ENCODE measurements around the gene ATAD5. TPM values are rescaled to one million over a fixed set of nuclear protein-coding genes. Genes with fewer than 3 reads are reported as not detected.
"Not testable (repeated sequence)": the region's sequence is repeated elsewhere in the genome, so short reads cannot be mapped to it uniquely, and the experiment has no call there.

Gene ATAD5
- total RNA-seq, 2 donors from 2014 or later: 18.1 to 42.7 TPM

- DNase-seq (ENCODE audit: low spot score); H3K4me3 Mint-ChIP-seq; H3K27me3 Mint-ChIP-seq; ATAC-seq; H3K36me3 Mint-ChIP-seq; H3K9me3 Mint-ChIP-seq; H3K27ac Mint-ChIP-seq: not testable (repeated sequence)
- H3K4me1 Mint-ChIP-seq (ENCODE audit: low read depth in 2 of 2): peaks cover 14 to 22% of the 10 kb centered on the region in 2 donors
Observed at GRCh38 chr17:30910151-30910550, 78.4 kb downstream of the ATAD5 start.

GRCh38 chr17:30913955-30914354, 82.2 kb downstream of the ATAD5 start:
- peaks cover 0 to 2% of the 10 kb centered on the region in 2 donors for H3K4me1 Mint-ChIP-seq (ENCODE audit: low read depth in 2 of 2)
- no peak for DNase-seq (ENCODE audit: low spot score)
- peaks cover 0 to 7% of the 10 kb centered on the region in 2 donors for H3K27me3 Mint-ChIP-seq
- H3K36me3 Mint-ChIP-seq: no peaks in the 10 kb centered on the region
- H3K27ac Mint-ChIP-seq: no peak overlapping the region
- no peak for ATAC-seq
- no peaks in the 10 kb centered on the region for H3K9me3 Mint-ChIP-seq
- no peak overlapping the region for H3K4me3 Mint-ChIP-seq

- no peak overlapping the region for H3K27ac Mint-ChIP-seq
- no peaks in the 10 kb centered on the region for H3K9me3 Mint-ChIP-seq
- DNase-seq (ENCODE audit: low spot score) (no peak), ATAC-seq (no peak)
- H3K4me1 Mint-ChIP-seq (ENCODE audit: low read depth in 2 of 2): peaks cover under 1 to 3% of the 10 kb centered on the region in 2 donors
- no peak overlapping the region for H3K4me3 Mint-ChIP-seq
- H3K27me3 Mint-ChIP-seq: peaks cover 10 to 23% of the 10 kb centered on the region in 2 donors
- no peaks in the 10 kb centered on the region for H3K36me3 Mint-ChIP-seq
Observed at GRCh38 chr17:30915833-30916611, 84.3 kb downstream of the ATAD5 start.

GRCh38 chr17:30917050-30917449, 85.3 kb downstream of the ATAD5 start:
- DNase-seq (ENCODE audit: low spot score) (no peak), ATAC-seq (no peak)
- Mint-ChIP-seq H3K4me1 (ENCODE audit: low read depth in 2 of 2) (peaks cover 7 to 9% of the 10 kb centered on the region in 2 donors), H3K9me3 (no peaks in the 10 kb centered on the region), H3K27me3 (peaks cover 16 to 30% of the 10 kb centered on the region in 2 donors), H3K4me3 (no peak overlapping the region), H3K27ac (no peak overlapping the region), H3K36me3 (no peaks in the 10 kb centered on the region)

- DNase-seq (ENCODE audit: low spot score) (no peak), ATAC-seq (no peak)
- H3K4me3 Mint-ChIP-seq: no peak overlapping the region
- H3K27ac Mint-ChIP-seq: no peak overlapping the region
- no peaks in the 10 kb centered on the region for H3K36me3 Mint-ChIP-seq
- peaks cover 26 to 38% of the 10 kb centered on the region in 2 donors for H3K27me3 Mint-ChIP-seq
- no peaks in the 10 kb centered on the region for H3K9me3 Mint-ChIP-seq
- peaks cover 13 to 15% of the 10 kb centered on the region in 2 donors for H3K4me1 Mint-ChIP-seq (ENCODE audit: low read depth in 2 of 2)
Observed at GRCh38 chr17:30920282-30920681, 88.5 kb downstream of the ATAD5 start.

- H3K36me3 Mint-ChIP-seq: no peaks in the 10 kb centered on the region
- H3K4me3 Mint-ChIP-seq: peak overlapping the region; percentile 42
- no peak for ATAC-seq
- H3K9me3 Mint-ChIP-seq: no peaks in the 10 kb centered on the region
- DNase-seq (ENCODE audit: low spot score): no peak
- peaks cover 13 to 15% of the 10 kb centered on the region in 2 donors for H3K4me1 Mint-ChIP-seq (ENCODE audit: low read depth in 2 of 2)
- H3K27me3 Mint-ChIP-seq: peaks cover 29 to 44% of the 10 kb centered on the region in 2 donors
- H3K27ac Mint-ChIP-seq: no peak overlapping the region
Observed at GRCh38 chr17:30920683-30921543, 89.1 kb downstream of the ATAD5 start.

- Mint-ChIP-seq H3K4me1 (ENCODE audit: low read depth in 2 of 2) (peaks cover 13 to 15% of the 10 kb centered on the region in 2 donors), H3K9me3 (no peaks in the 10 kb centered on the region), H3K27me3 (peaks cover 29 to 51% of the 10 kb centered on the region in 2 donors), H3K36me3 (no peaks in the 10 kb centered on the region), H3K4me3 (peak within 1 kb of the TSS; percentile 58), H3K27ac (no peak within 1 kb of the TSS)
- ATAC-seq (peak; percentile 48 to 74), DNase-seq (ENCODE audit: low spot score) (no peak)
Observed at GRCh38 chr17:30921544-30922196, 89.9 kb downstream of the ATAD5 start, which contains the start of gene ADAP2. Gene ADAP2 (plus strand): TSS chr17:30921945. CDS start chr17:30922015, 70 bp downstream.

- Mint-ChIP-seq H3K36me3 (no peaks in the 10 kb centered on the region), H3K9me3 (no peaks in the 10 kb centered on the region), H3K4me3 (peak overlapping the region; percentile 58), H3K27me3 (peaks cover 29 to 58% of the 10 kb centered on the region in 2 donors), H3K4me1 (ENCODE audit: low read depth in 2 of 2) (peaks cover 13 to 15% of the 10 kb centered on the region in 2 donors), H3K27ac (no peak overlapping the region)
- no peak for DNase-seq (ENCODE audit: low spot score)
- peak; percentile 39 to 56 for ATAC-seq
Observed at GRCh38 chr17:30922235-30923030, 90.7 kb downstream of the ATAD5 start.

GRCh38 chr17:30924341-30924740, 92.6 kb downstream of the ATAD5 start:
- Mint-ChIP-seq H3K9me3 (no peaks in the 10 kb centered on the region), H3K36me3 (no peaks in the 10 kb centered on the region), H3K27me3 (peaks cover 29 to 46% of the 10 kb centered on the region in 2 donors), H3K27ac (no peak overlapping the region), H3K4me1 (ENCODE audit: low read depth in 2 of 2) (peaks cover 13 to 15% of the 10 kb centered on the region in 2 donors), H3K4me3 (no peak overlapping the region)
- DNase-seq (ENCODE audit: low spot score) (no peak), ATAC-seq (no peak)

- Mint-ChIP-seq H3K36me3 (no peaks in the 10 kb centered on the region), H3K27ac (no peak overlapping the region), H3K9me3 (no peaks in the 10 kb centered on the region), H3K4me3 (no peak overlapping the region), H3K4me1 (ENCODE audit: low read depth in 2 of 2) (peaks cover 7% of the 10 kb centered on the region in 2 donors), H3K27me3 (peaks cover 14 to 30% of the 10 kb centered on the region in 2 donors)
- ATAC-seq (no peak), DNase-seq (ENCODE audit: low spot score) (no peak)
Observed at GRCh38 chr17:30926516-30926915, 94.8 kb downstream of the ATAD5 start.

GRCh38 chr17:30927756-30928155, 96.0 kb downstream of the ATAD5 start:
- H3K4me1 Mint-ChIP-seq (ENCODE audit: low read depth in 2 of 2): peaks cover 2 to 3% of the 10 kb centered on the region in 2 donors
- no peak for ATAC-seq
- H3K36me3 Mint-ChIP-seq: no peaks in the 10 kb centered on the region
- peaks cover 9 to 25% of the 10 kb centered on the region in 2 donors for H3K27me3 Mint-ChIP-seq
- no peak overlapping the region for H3K4me3 Mint-ChIP-seq
- H3K9me3 Mint-ChIP-seq: no peaks in the 10 kb centered on the region
- no peak for DNase-seq (ENCODE audit: low spot score)
- H3K27ac Mint-ChIP-seq: no peak overlapping the region

- Mint-ChIP-seq H3K9me3 (no peaks in the 10 kb centered on the region), H3K4me3 (no peak overlapping the region), H3K27me3 (peaks cover 6 to 20% of the 10 kb centered on the region in 2 donors), H3K27ac (no peak overlapping the region), H3K4me1 (ENCODE audit: low read depth in 2 of 2) (no peaks in the 10 kb centered on the region), H3K36me3 (no peaks in the 10 kb centered on the region)
- DNase-seq (ENCODE audit: low spot score) (no peak), ATAC-seq (no peak)
Observed at GRCh38 chr17:30928584-30928983, 96.8 kb downstream of the ATAD5 start.
